Activated CD4-positive, alpha-beta T cell treated with anti-CD3 and anti-CD28 coated beads, Interleukin-2, amount 10 ng/mL, durations not matched to agents 24 days and 14 days (primary cell): ENCODE measurements around the gene EVC2. TPM values are rescaled to one million over a fixed set of nuclear protein-coding genes. Genes with fewer than 3 reads are reported as not detected.
"Not testable (repeated sequence)": the region's sequence is repeated elsewhere in the genome, so short reads cannot be mapped to it uniquely, and the experiment has no call there.

Experiments
- DNase-seq: peaks from one replicate; pipeline ENCODE4 v3.0.0; 2022
- H3K27ac Mint-ChIP-seq: one replicate; pipeline ENCODE4 v1.8.0; 2022; ENCODE audit warnings: mild to moderate bottlenecking, mixed read lengths
- H3K27me3 Mint-ChIP-seq: one replicate; pipeline ENCODE4 v1.8.0; 2022; ENCODE audit warnings: mixed read lengths
- H3K36me3 Mint-ChIP-seq: one replicate; pipeline ENCODE4 v1.8.0; 2022; ENCODE audit warnings: low read depth, mild to moderate bottlenecking, mixed read lengths
- H3K4me1 Mint-ChIP-seq: one replicate; pipeline ENCODE4 v1.8.0; 2021; ENCODE audit warnings: mixed read lengths
- H3K4me3 Mint-ChIP-seq: one replicate; pipeline ENCODE4 v1.8.0; 2022; ENCODE audit warnings: mild to moderate bottlenecking, moderate library complexity, mixed read lengths
- H3K9me3 Mint-ChIP-seq: one replicate; pipeline ENCODE4 v1.8.0; 2021; ENCODE audit warnings: mixed read lengths
- intact Hi-C: fragments of 100-400 bp; cut with micrococcal nuclease; formaldehyde crosslinking; loops from one replicate; pipeline ENCODE4 v1.15.1; 2023
- total RNA-seq: library from RNA; stranded (reverse); gene quantifications from 2 replicates; pipeline ENCODE4 v1.2.3, GENCODE V29; 2022

The EVC2 gene
- total RNA-seq, 1 donor from 2014 or later = 0.40 TPM

- no peaks in the 10 kb centered on the region for H3K4me1 Mint-ChIP-seq
- H3K9me3 Mint-ChIP-seq = no peaks in the 10 kb centered on the region
- intact Hi-C loops = no loop called here
- no peak overlapping the region for H3K27ac Mint-ChIP-seq
- DNase-seq = no peak
- no peaks in the 10 kb centered on the region for H3K27me3 Mint-ChIP-seq
- H3K36me3 Mint-ChIP-seq = no peaks in the 10 kb centered on the region
- no peak overlapping the region for H3K4me3 Mint-ChIP-seq
These were observed 22.9 kb upstream of the EVC2 start for GRCh38 chr4:5730993-5731990.

DNA sequence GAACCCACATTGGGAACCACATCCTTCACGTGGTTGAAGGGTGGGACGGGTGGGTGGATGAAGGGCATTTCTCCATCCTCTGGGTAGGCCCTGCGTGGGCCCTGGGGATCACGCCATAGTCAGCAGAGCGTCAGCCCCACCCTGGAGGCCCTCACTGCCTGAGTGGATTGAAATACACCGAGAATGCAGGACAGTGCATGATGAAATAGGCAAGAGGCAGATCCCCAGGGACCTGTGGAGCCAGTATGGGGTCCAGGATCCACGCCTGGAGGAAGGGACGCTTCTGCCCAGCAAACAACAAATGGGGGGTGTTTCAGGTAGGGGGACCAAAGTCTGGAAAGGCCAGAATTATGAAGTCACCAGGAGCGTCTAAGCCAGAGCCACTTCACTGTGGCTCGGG is 22.1 kb upstream of the EVC2 start:
- no peak for DNase-seq
- intact Hi-C loops = no loop called here
- Mint-ChIP-seq H3K4me1 (no peaks in the 10 kb centered on the region), H3K27ac (no peak overlapping the region), H3K27me3 (no peaks in the 10 kb centered on the region), H3K9me3 (no peaks in the 10 kb centered on the region), H3K4me3 (no peak overlapping the region), H3K36me3 (no peaks in the 10 kb centered on the region)

DNA sequence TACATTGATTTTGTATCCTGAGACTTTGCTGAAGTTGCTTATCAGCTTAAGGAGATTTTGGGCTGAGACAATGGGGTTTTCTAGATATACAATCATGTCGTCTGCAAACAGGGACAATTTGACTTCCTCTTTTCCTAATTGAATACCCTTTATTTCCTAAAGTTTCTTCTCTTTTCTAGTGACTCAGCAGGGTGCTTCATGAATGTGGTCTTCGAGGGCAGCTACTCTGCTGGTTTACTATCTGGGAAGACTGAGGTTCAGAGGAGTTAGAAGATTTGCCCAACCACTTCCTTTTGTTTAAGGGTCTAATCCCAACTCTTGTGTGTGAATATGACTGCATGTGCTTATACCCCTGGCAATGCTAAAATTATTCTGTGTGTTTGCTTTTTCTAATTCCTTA is 20.1 kb upstream of the EVC2 start:
- H3K4me3 Mint-ChIP-seq, H3K4me1 Mint-ChIP-seq, DNase-seq, H3K9me3 Mint-ChIP-seq, H3K36me3 Mint-ChIP-seq, H3K27ac Mint-ChIP-seq, H3K27me3 Mint-ChIP-seq, intact Hi-C loops: not testable (repeated sequence)

DNA sequence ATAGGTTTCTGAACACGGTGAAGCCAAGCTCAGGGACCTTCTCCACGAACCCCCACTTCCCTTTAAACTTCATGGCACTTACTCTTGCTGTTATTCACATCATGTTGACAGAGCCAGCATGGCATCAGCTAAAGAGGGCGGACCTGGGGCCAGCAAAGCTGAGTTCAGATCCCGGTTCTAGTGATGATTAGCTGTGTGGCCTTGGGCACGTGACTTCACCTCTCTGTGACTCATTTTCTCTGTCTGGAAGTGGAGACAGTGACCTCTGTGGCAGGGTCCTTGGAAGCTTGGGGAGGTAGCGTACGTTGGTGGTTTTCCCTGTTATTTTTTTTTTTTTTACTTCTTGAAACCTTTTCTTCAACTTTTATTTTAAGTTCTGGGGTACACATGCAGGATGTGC is 16.0 kb upstream of the EVC2 start:
- H3K27ac Mint-ChIP-seq = no peak overlapping the region
- no peaks in the 10 kb centered on the region for H3K9me3 Mint-ChIP-seq
- no peaks in the 10 kb centered on the region for H3K36me3 Mint-ChIP-seq
- H3K4me3 Mint-ChIP-seq = no peak overlapping the region
- intact Hi-C loops = no loop called here
- no peaks in the 10 kb centered on the region for H3K27me3 Mint-ChIP-seq
- no peak for DNase-seq
- no peaks in the 10 kb centered on the region for H3K4me1 Mint-ChIP-seq

- intact Hi-C loops = no loop called here
- no peak overlapping the region for H3K27ac Mint-ChIP-seq
- H3K9me3 Mint-ChIP-seq = peaks cover 4% of the 10 kb centered on the region
- DNase-seq = no peak
- no peaks in the 10 kb centered on the region for H3K27me3 Mint-ChIP-seq
- no peaks in the 10 kb centered on the region for H3K4me1 Mint-ChIP-seq
- H3K36me3 Mint-ChIP-seq = no peaks in the 10 kb centered on the region
- no peak overlapping the region for H3K4me3 Mint-ChIP-seq
These were observed 14.0 kb upstream of the EVC2 start for GRCh38 chr4:5722328-5722727.

GRCh38 chr4:5721923-5722322 is 13.6 kb upstream of the EVC2 start:
- Mint-ChIP-seq H3K27ac (no peak overlapping the region), H3K36me3 (no peaks in the 10 kb centered on the region), H3K9me3 (peaks cover 8% of the 10 kb centered on the region), H3K4me1 (no peaks in the 10 kb centered on the region), H3K4me3 (no peak overlapping the region), H3K27me3 (no peaks in the 10 kb centered on the region)
- intact Hi-C loops = no loop called here
- no peak for DNase-seq

DNA sequence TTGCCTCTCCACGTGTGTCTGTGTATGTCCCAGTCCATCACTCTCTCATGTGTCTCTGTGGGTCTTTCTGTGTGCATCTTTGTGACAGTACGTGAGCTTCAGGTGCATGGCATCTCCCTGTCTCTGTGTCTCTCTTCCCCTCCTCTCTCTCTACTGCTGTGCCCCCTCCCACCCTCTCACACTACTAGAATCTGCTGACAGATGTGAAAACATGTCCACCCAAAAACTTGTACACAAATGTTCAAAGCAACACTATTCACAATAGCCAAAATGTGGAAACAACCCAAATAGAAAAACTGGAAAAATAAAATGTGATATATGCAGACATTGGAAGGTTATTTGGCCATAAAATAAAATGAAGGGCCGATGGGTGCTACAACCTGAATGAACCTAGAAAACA is 12.6 kb upstream of the EVC2 start:
- DNase-seq = no peak
- H3K4me1 Mint-ChIP-seq = no peaks in the 10 kb centered on the region
- intact Hi-C loops = no loop called here
- H3K4me3 Mint-ChIP-seq = no peak overlapping the region
- H3K9me3 Mint-ChIP-seq = peaks cover 13% of the 10 kb centered on the region
- H3K27ac Mint-ChIP-seq = no peak overlapping the region
- no peaks in the 10 kb centered on the region for H3K36me3 Mint-ChIP-seq
- no peaks in the 10 kb centered on the region for H3K27me3 Mint-ChIP-seq

DNA sequence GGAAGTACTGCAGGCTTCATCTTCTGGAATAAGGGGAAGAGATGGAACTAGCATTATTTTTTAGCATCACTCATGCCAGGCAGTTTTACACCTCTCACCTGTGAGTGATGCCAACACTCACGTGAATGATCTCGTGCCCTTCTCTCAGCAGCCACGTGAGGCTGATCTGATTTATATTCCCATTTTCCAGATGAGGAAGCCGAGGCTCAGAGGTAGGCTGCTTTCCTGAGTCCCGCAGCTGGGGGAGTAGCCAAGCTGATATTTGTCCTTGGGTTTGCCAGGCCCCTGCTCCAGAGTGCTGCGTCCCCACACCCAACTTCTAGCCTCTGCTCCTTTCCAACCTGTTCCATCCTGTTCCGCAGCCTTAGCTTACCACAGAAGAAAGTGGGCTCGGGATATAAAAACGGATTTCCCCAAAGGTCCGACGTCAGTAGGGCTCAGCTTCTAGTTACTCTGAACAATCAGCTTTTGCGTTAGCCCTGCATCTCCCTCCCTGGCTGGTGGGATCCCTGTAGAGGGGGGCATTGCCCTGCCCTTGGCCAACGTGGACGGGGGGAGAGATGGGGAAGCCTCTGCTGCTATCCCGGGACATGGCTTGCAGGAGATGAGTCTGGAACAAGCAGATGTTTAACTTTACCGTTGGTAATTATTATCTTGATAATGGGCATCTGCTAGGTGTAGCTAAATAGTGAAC is 11.9 kb upstream of the EVC2 start:
- intact Hi-C loops = no loop called here
- Mint-ChIP-seq H3K4me1 (no peaks in the 10 kb centered on the region), H3K4me3 (no peak overlapping the region), H3K27ac (no peak overlapping the region), H3K9me3 (peaks cover 14% of the 10 kb centered on the region), H3K27me3 (no peaks in the 10 kb centered on the region), H3K36me3 (no peaks in the 10 kb centered on the region)
- DNase-seq = no peak

DNA sequence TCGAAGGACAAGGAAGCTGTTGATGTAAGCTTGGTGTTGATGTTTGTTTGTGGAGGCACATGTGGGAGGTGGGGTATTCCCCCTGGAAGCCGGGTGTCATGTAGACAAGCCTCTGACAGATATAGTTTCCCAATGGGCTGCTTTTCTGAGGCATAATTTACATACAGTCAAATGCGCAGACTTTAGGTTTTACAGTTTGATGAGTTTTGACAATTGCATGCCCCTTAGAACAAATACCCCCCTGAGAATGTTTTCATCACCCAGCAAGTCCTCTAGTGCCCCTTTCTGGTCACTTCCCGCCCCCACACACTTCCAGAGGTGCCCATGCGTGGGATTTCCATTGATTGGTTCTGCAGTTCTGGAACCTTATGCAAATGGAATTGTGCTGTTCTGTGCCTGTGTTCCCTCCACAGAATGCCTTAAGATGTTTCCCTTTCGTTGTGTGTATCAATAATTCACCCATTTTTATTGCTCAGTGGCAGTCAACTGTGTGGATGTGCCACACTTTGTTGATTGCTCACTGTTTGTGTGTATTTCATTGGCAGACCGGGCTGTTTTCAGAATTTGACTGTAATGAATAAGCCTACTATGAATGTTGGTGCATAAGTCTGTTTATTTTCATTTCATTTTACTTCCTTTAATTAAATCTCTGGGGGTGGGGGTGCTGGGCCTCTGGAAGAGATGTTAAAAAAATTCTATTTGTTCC is 11.1 kb upstream of the EVC2 start:
- Mint-ChIP-seq H3K4me3 (no peak overlapping the region), H3K4me1 (no peaks in the 10 kb centered on the region), H3K9me3 (peaks cover 19% of the 10 kb centered on the region), H3K27ac (no peak overlapping the region), H3K27me3 (no peaks in the 10 kb centered on the region), H3K36me3 (no peaks in the 10 kb centered on the region)
- DNase-seq = no peak
- intact Hi-C loops = no loop called here

DNA sequence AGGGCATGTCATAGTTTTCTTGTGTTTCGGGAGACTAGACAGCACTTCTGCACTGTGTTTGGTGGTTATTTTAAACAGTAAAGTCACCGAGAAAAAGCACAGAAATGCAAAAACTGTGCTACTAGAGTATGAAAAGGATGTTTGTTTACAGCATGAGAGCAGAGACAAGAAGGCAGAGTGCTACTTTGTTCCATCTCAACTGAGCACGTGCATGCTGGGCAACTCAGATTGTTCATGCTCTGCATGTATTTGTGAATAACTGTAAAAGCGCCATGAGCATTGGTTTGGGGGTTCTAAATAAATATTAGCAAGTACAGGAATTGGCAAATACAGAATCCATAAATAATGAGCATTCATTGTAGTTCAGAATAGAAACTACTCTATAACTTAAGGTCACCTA is 10.1 kb upstream of the EVC2 start:
- Mint-ChIP-seq H3K9me3 (peaks cover 19% of the 10 kb centered on the region), H3K27me3 (no peaks in the 10 kb centered on the region), H3K4me3 (no peak overlapping the region), H3K27ac (no peak overlapping the region), H3K4me1 (no peaks in the 10 kb centered on the region), H3K36me3 (no peaks in the 10 kb centered on the region)
- intact Hi-C loops = no loop called here
- no peak for DNase-seq

GRCh38 chr4:5717449-5718158 is 9.2 kb upstream of the EVC2 start:
- intact Hi-C loops = no loop called here
- peaks cover 19% of the 10 kb centered on the region for H3K9me3 Mint-ChIP-seq
- DNase-seq = no peak
- H3K4me1 Mint-ChIP-seq = no peaks in the 10 kb centered on the region
- no peaks in the 10 kb centered on the region for H3K36me3 Mint-ChIP-seq
- no peak overlapping the region for H3K27ac Mint-ChIP-seq
- peaks cover 1% of the 10 kb centered on the region for H3K27me3 Mint-ChIP-seq
- no peak overlapping the region for H3K4me3 Mint-ChIP-seq

- H3K27ac Mint-ChIP-seq = no peak overlapping the region
- no peak overlapping the region for H3K4me3 Mint-ChIP-seq
- H3K4me1 Mint-ChIP-seq = no peaks in the 10 kb centered on the region
- peaks cover 10% of the 10 kb centered on the region for H3K27me3 Mint-ChIP-seq
- DNase-seq = no peak
- H3K9me3 Mint-ChIP-seq = peaks cover 19% of the 10 kb centered on the region
- intact Hi-C loops = no loop called here
- no peaks in the 10 kb centered on the region for H3K36me3 Mint-ChIP-seq
These were observed 8.0 kb upstream of the EVC2 start for GRCh38 chr4:5716391-5716790.

DNA sequence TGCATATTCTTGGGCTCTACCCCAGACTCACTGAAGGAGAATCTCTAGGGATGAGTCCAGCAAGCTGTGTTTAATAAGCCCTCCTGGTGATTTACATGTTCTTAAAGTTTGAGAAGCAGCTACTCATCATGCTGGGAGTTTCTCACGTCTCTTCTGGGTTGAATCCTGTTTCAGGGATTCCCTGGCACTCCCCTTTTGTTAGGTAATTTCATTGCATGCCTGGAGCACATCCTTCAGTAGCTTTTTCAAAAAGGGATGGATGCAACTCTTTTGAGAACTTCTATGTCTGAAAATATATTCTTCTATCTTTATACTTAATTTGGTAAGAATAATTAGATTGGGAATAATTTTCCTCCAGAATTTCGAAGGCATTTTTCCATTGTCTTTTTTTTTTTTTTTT is 7.0 kb upstream of the EVC2 start:
- Mint-ChIP-seq H3K9me3 (peaks cover 19% of the 10 kb centered on the region), H3K4me1 (peaks cover 4% of the 10 kb centered on the region), H3K4me3 (no peak overlapping the region), H3K36me3 (no peaks in the 10 kb centered on the region), H3K27me3 (peaks cover 17% of the 10 kb centered on the region), H3K27ac (no peak overlapping the region)
- intact Hi-C loops = no loop called here
- no peak for DNase-seq
